Measurements from ENCODE around the gene DHRS12.

DHRS12 gene

GRCh38 chr13:51733374-51734298 lies 70.3 kb downstream of the DHRS12 start:
- Histone ChIP-seq H4K8ac (ENCODE audit: low read length) (no peak overlapping the region), H3K27me3 (ENCODE audit: control insufficient read depth in 1 of 2, insufficient read depth in 1 of 2, low read length in 2 of 2) (no peaks in the 10 kb centered on the region), H3K4me1 (ENCODE audit: control insufficient read depth, insufficient read depth, low read depth, low read length) (peaks cover 20% of the 10 kb centered on the region), H3K79me1 (replicated peaks; ENCODE audit: low read length, poor library complexity, severe bottlenecking) (peaks cover 25% of the 10 kb centered on the region), H3K4me3 (ENCODE audit: insufficient read depth in 1 of 2, low read depth in 1 of 2, low read length in 2 of 2) (no peak overlapping the region), H3K4ac (ENCODE audit: low read depth in 1 of 2, low read length in 2 of 2) (no peak overlapping the region), H2AK5ac (ENCODE audit: low read length, severe bottlenecking) (no peak overlapping the region), H3K23ac (ENCODE audit: low read length in 2 of 2) (no peak overlapping the region), H3K18ac (ENCODE audit: low read depth in 1 of 2, low read length in 2 of 2) (no peak overlapping the region), H2BK120ac (ENCODE audit: low read depth, low read length) (no peak overlapping the region), H2BK5ac (ENCODE audit: low read depth, low read length, poor library complexity, severe bottlenecking) (no peak overlapping the region), H2AFZ (ENCODE audit: low read depth, low read length) (no peak overlapping the region), H3K9ac (ENCODE audit: low read length) (peak overlapping the region; percentile 7), H2BK12ac (ENCODE audit: low read length in 2 of 2) (peak overlapping the region in 1 of 2 experiments; percentile 49), H3K9me3 (ENCODE audit: control insufficient read depth, low read length) (no peaks in the 10 kb centered on the region), H4K91ac (ENCODE audit: low read length) (no peak overlapping the region), H3K27ac (ENCODE audit: low read length, poor library complexity, severe bottlenecking) (no peak overlapping the region), H3K14ac (ENCODE audit: low read length in 2 of 2) (no peak overlapping the region), H3K4me2 (ENCODE audit: low read length, poor library complexity, severe bottlenecking) (no peak overlapping the region), H2BK15ac (ENCODE audit: low read depth, poor library complexity, severe bottlenecking) (no peak overlapping the region), H3K36me3 (ENCODE audit: control insufficient read depth in 1 of 2, insufficient read depth in 2 of 2, low read depth in 1 of 2, low read length in 2 of 2) (peaks cover 6 to 22% of the 10 kb centered on the region in 2 experiments)
- 76% methylated on average over 2 of the region's 3 CpGs for WGBS
- peak; percentile 41 for DNase-seq

- H3K27ac ChIP-seq (ENCODE audit: low read length, poor library complexity, severe bottlenecking), result no peak overlapping the region
- peak; percentile 62 for DNase-seq
- H2BK5ac ChIP-seq (ENCODE audit: low read depth, low read length, poor library complexity, severe bottlenecking), result no peak overlapping the region
- H2BK12ac ChIP-seq (ENCODE audit: low read length in 2 of 2), result peak overlapping the region in 1 of 2 experiments; percentile 7
- 92% methylated on average over 2 of the region's 4 CpGs for WGBS
- H3K4me2 ChIP-seq (ENCODE audit: low read length, poor library complexity, severe bottlenecking), result no peak overlapping the region
- peaks cover 21% of the 10 kb centered on the region for H3K4me1 ChIP-seq (ENCODE audit: control insufficient read depth, insufficient read depth, low read depth, low read length)
- H2BK120ac ChIP-seq (ENCODE audit: low read depth, low read length), result no peak overlapping the region
- H3K9ac ChIP-seq (ENCODE audit: low read length), result peak overlapping the region; percentile 86
- no peak overlapping the region for H4K91ac ChIP-seq (ENCODE audit: low read length)
- no peak overlapping the region for H2AFZ ChIP-seq (ENCODE audit: low read depth, low read length)
- no peak overlapping the region for H4K8ac ChIP-seq (ENCODE audit: low read length)
- no peak overlapping the region for H3K14ac ChIP-seq (ENCODE audit: low read length in 2 of 2)
- H3K27me3 ChIP-seq (ENCODE audit: control insufficient read depth in 1 of 2, insufficient read depth in 1 of 2, low read length in 2 of 2), result no peaks in the 10 kb centered on the region
- peaks cover 22% of the 10 kb centered on the region for H3K79me1 ChIP-seq (replicated peaks; ENCODE audit: low read length, poor library complexity, severe bottlenecking)
- no peaks in the 10 kb centered on the region for H3K9me3 ChIP-seq (ENCODE audit: control insufficient read depth, low read length)
- no peak overlapping the region for H2BK15ac ChIP-seq (ENCODE audit: low read depth, poor library complexity, severe bottlenecking)
- no peak overlapping the region for H3K18ac ChIP-seq (ENCODE audit: low read depth in 1 of 2, low read length in 2 of 2)
- H3K4ac ChIP-seq (ENCODE audit: low read depth in 1 of 2, low read length in 2 of 2), result no peak overlapping the region
- no peak overlapping the region for H2AK5ac ChIP-seq (ENCODE audit: low read length, severe bottlenecking)
- no peak overlapping the region for H3K23ac ChIP-seq (ENCODE audit: low read length in 2 of 2)
- peaks cover 6 to 29% of the 10 kb centered on the region in 2 experiments for H3K36me3 ChIP-seq (ENCODE audit: control insufficient read depth in 1 of 2, insufficient read depth in 2 of 2, low read depth in 1 of 2, low read length in 2 of 2)
- peak overlapping the region in 1 of 2 experiments; percentile 4 for H3K4me3 ChIP-seq (ENCODE audit: insufficient read depth in 1 of 2, low read depth in 1 of 2, low read length in 2 of 2)
Observed at GRCh38 chr13:51731759-51732158, 72.2 kb downstream of the DHRS12 start.

- Histone ChIP-seq H3K27ac (ENCODE audit: low read length, poor library complexity, severe bottlenecking) (no peak overlapping the region), H4K8ac (ENCODE audit: low read length) (peak overlapping the region; percentile 1), H2BK12ac (ENCODE audit: low read length in 2 of 2) (peak overlapping the region; percentile 91 to 99), H2AK5ac (ENCODE audit: low read length, severe bottlenecking) (peak overlapping the region; percentile 93), H3K9ac (ENCODE audit: low read length) (peak overlapping the region; percentile 86), H3K36me3 (ENCODE audit: control insufficient read depth in 1 of 2, insufficient read depth in 2 of 2, low read depth in 1 of 2, low read length in 2 of 2) (peaks cover 6 to 24% of the 10 kb centered on the region in 2 experiments), H3K18ac (ENCODE audit: low read depth in 1 of 2, low read length in 2 of 2) (peak overlapping the region; percentile 86 to 96), H3K23ac (ENCODE audit: low read length in 2 of 2) (no peak overlapping the region), H4K91ac (ENCODE audit: low read length) (peak overlapping the region; percentile 92), H2BK120ac (ENCODE audit: low read depth, low read length) (peak overlapping the region; percentile 80), H3K79me1 (replicated peaks; ENCODE audit: low read length, poor library complexity, severe bottlenecking) (peaks cover 26% of the 10 kb centered on the region), H2AFZ (ENCODE audit: low read depth, low read length) (no peak overlapping the region), H3K14ac (ENCODE audit: low read length in 2 of 2) (peak overlapping the region in 1 of 2 experiments; percentile 29), H3K4me3 (ENCODE audit: insufficient read depth in 1 of 2, low read depth in 1 of 2, low read length in 2 of 2) (no peak overlapping the region), H2BK15ac (ENCODE audit: low read depth, poor library complexity, severe bottlenecking) (peak overlapping the region; percentile 12), H3K4ac (ENCODE audit: low read depth in 1 of 2, low read length in 2 of 2) (peak overlapping the region in 1 of 2 experiments; percentile 84), H3K27me3 (ENCODE audit: control insufficient read depth in 1 of 2, insufficient read depth in 1 of 2, low read length in 2 of 2) (no peaks in the 10 kb centered on the region), H3K9me3 (ENCODE audit: control insufficient read depth, low read length) (no peaks in the 10 kb centered on the region), H2BK5ac (ENCODE audit: low read depth, low read length, poor library complexity, severe bottlenecking) (no peak overlapping the region), H3K4me1 (ENCODE audit: control insufficient read depth, insufficient read depth, low read depth, low read length) (peaks cover 21% of the 10 kb centered on the region), H3K4me2 (ENCODE audit: low read length, poor library complexity, severe bottlenecking) (no peak overlapping the region)
- no peak for DNase-seq
- 100% methylated on average over 1 of the region's 1 CpG for WGBS
Observed at GRCh38 chr13:51730927-51731326, 73.0 kb downstream of the DHRS12 start.

- Histone ChIP-seq H3K27me3 (ENCODE audit: control insufficient read depth in 1 of 2, insufficient read depth in 1 of 2, low read length in 2 of 2) (no peaks in the 10 kb centered on the region), H3K4me3 (ENCODE audit: insufficient read depth in 1 of 2, low read depth in 1 of 2, low read length in 2 of 2) (peak overlapping the region in 1 of 2 experiments; percentile 63), H3K27ac (ENCODE audit: low read length, poor library complexity, severe bottlenecking) (peak overlapping the region; percentile 85), H2AK5ac (ENCODE audit: low read length, severe bottlenecking) (peak overlapping the region; percentile 93), H3K9ac (ENCODE audit: low read length) (peak overlapping the region; percentile 86), H2BK15ac (ENCODE audit: low read depth, poor library complexity, severe bottlenecking) (no peak overlapping the region), H3K4me2 (ENCODE audit: low read length, poor library complexity, severe bottlenecking) (peak overlapping the region; percentile 10), H3K9me3 (ENCODE audit: control insufficient read depth, low read length) (no peaks in the 10 kb centered on the region), H4K8ac (ENCODE audit: low read length) (peak overlapping the region; percentile 91), H2AFZ (ENCODE audit: low read depth, low read length) (no peak overlapping the region), H4K91ac (ENCODE audit: low read length) (peak overlapping the region; percentile 92), H3K14ac (ENCODE audit: low read length in 2 of 2) (no peak overlapping the region), H3K18ac (ENCODE audit: low read depth in 1 of 2, low read length in 2 of 2) (peak overlapping the region; percentile 86 to 96), H3K4ac (ENCODE audit: low read depth in 1 of 2, low read length in 2 of 2) (peak overlapping the region; percentile 65 to 84), H3K23ac (ENCODE audit: low read length in 2 of 2) (peak overlapping the region in 1 of 2 experiments; percentile 84), H3K4me1 (ENCODE audit: control insufficient read depth, insufficient read depth, low read depth, low read length) (peaks cover 20% of the 10 kb centered on the region), H3K79me1 (replicated peaks; ENCODE audit: low read length, poor library complexity, severe bottlenecking) (peaks cover 22% of the 10 kb centered on the region), H2BK5ac (ENCODE audit: low read depth, low read length, poor library complexity, severe bottlenecking) (peak overlapping the region; percentile 3), H2BK120ac (ENCODE audit: low read depth, low read length) (peak overlapping the region; percentile 80), H2BK12ac (ENCODE audit: low read length in 2 of 2) (peak overlapping the region; percentile 91 to 99), H3K36me3 (ENCODE audit: control insufficient read depth in 1 of 2, insufficient read depth in 2 of 2, low read depth in 1 of 2, low read length in 2 of 2) (peaks cover 3 to 16% of the 10 kb centered on the region in 2 experiments)
- DNase-seq, result peak; percentile 97
- WGBS, result 34% methylated on average over 10 of the region's 11 CpGs
Observed at GRCh38 chr13:51729866-51730553, 74.0 kb downstream of the DHRS12 start.

Data from mesenchymal stem cell (in vitro differentiated cells and primary cell).